A673 (cell line): ENCODE measurements around the gene BTNL8.

Source experiments
- CTCF ChIP-seq: fragments of 300-800, 200-600 bp; sonication (generic); conservative IDR thresholded peaks from 2 replicates; pipeline ENCODE4 v1.5.1; 2017; ENCODE audit warnings: low read depth, mild to moderate bottlenecking, antibody characterized with exemption, low read length, moderate library complexity, mixed read lengths
- EZH2 ChIP-seq: fragments of 200-600 bp; sonication (generic); IDR thresholded peaks from 2 replicates; pipeline ENCODE4 v1.6.1; 2017; ENCODE audit warnings: borderline replicate concordance, low read depth, mild to moderate bottlenecking, mixed read lengths, antibody characterized with exemption, low read length; ENCODE audit not compliant: poor library complexity, severe bottlenecking

GRCh38 chr5:180870276-180871068 lies 28.5 kb upstream of the BTNL8 start:
- no peak for TF ChIP-seq CTCF
- TF ChIP-seq EZH2 = no peak
